Thyroid gland (tissue), 4 donors: ENCODE measurements around the gene HEG1. TPM values are rescaled to one million over a fixed set of nuclear protein-coding genes. Genes with fewer than 3 reads are reported as not detected.
A peak's percentile ranks its signal among the peaks of the same experiment; 100 is the strongest.

ENCODE experiments used
- DNase-seq, 2 donors: peaks; one replicate each; pipeline ENCODE4 v3.0.0-alpha.2; 2019
- H3K27ac ChIP-seq, 3 donors: fragments of 200-600 bp; sonication (generic); 1 replicate in 2 of 3; 2 replicates in 1 of 3; pipeline ENCODE4 v1.5.1; 2016 to 2019; ENCODE audit warnings: mild to moderate bottlenecking in 1 of 3, moderate library complexity in 1 of 3
- H3K27me3 ChIP-seq: fragments of 200-600 bp; sonication (generic); one replicate; pipeline ENCODE4 v1.5.1; 2019
- H3K36me3 ChIP-seq, 2 donors: fragments of 200-600 bp; sonication (generic); one replicate each; pipeline ENCODE4 v1.5.1; 2016 to 2019
- H3K4me1 ChIP-seq, 2 donors: fragments of 200-600 bp; sonication (generic); one replicate each; pipeline ENCODE4 v1.5.1; 2017 to 2019
- H3K4me3 ChIP-seq, 3 donors: fragments of 200-600 bp; sonication (generic); replicated peaks in 1 of 3; 1 replicate in 2 of 3; 2 replicates in 1 of 3; pipeline ENCODE4 v1.5.1; 2016; ENCODE audit warnings: mild to moderate bottlenecking in 1 of 3
- H3K9me3 ChIP-seq: fragments of 200-600 bp; sonication (generic); one replicate; pipeline ENCODE4 v1.5.1; 2017
- POLR2A ChIP-seq, 2 donors: fragments of 450-650 bp; IDR thresholded peaks; one replicate each; pipeline ENCODE4 v1.6.1; 2017; ENCODE audit warnings: antibody characterized with exemption in 2 of 2, mild to moderate bottlenecking in 2 of 2, moderate library complexity in 1 of 2
- WGBS, 2 donors: methylation state at CpG; one replicate each; pipeline ENCODE4 v1.1.5; 2017; 5-methylcytosine and 5-hydroxymethylcytosine counted together
- intact Hi-C: fragments of 100-400 bp; cut with DNase I; formaldehyde crosslinking; loops from one replicate; pipeline ENCODE4 v1.15.1; 2023
- total RNA-seq, 4 donors: library from RNA; depleted of rRNA; stranded (reverse); fragments of >200 nt; gene quantifications; one replicate each; pipeline ENCODE4 v1.2.3, GENCODE V29; 2016
- TF ChIP-seq, protein P1 (sequence below), 6 experiments: fragments of 200-600 bp in 3 of 6; fragments of 450-650 bp in 3 of 6; sonication (generic) in 3 of 6; IDR thresholded peaks; one replicate each; pipeline ENCODE4 v1.5.1; 2016 to 2019; ENCODE audit warnings: antibody characterized with exemption in 6 of 6, mild to moderate bottlenecking in 2 of 6, inconsistent platforms in 1 of 6, moderate library complexity in 1 of 6

The HEG1 gene
- total RNA-seq, 4 donors from 2014 or later = 91.4 to 266 (median 199) TPM

DNA sequence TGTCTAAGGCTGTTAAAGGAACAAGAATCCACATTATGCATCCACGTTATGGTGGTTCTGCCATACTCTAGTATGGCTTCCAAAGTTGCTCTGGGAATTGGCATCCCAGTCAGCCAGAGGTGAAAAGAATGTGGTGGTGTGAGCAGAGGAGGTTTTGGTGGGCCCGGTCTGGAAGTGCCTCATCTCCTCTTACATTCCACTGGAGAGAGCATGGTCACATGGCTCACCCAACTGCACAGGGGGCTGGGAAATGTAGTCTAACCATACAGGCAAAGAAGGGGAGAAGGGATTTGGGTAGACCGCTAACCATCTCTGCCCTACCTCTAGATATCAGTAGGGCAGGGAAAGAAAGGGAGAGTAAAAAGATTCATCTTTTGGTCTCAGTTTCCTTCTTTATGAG, 3.2 kb upstream of the HEG1 start:
- H3K27ac ChIP-seq = no peak overlapping the region

DNA sequence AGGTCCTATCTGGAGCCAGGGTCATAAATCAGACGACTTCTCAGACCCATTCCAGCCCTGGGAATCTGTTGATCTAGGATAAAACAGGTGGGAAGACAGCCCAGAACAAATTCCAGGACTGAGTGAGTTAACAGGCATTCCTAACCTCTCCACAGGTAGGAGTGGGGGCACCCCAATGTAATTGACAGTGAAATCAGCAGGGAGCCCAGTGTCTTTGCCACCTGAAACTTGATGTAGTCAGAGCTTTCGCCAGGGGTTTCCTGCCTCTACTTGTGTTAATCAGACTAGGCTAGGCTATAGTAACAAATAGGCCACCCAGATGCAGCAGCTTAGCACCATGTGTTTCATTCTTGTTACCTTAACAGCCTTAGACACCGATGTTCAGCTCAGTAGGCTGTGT, 2.7 kb upstream of the HEG1 start:
- Histone ChIP-seq H3K4me1 (peaks cover 39 to 51% of the 10 kb centered on the region in 2 donors), H3K36me3 (no peaks in the 10 kb centered on the region), H3K9me3 (no peaks in the 10 kb centered on the region), H3K4me3 (no peak overlapping the region), H3K27ac (no peak overlapping the region), H3K27me3 (no peaks in the 10 kb centered on the region)
- no peak for DNase-seq
- intact Hi-C loops = no loop called here
- 79 to 88% methylated on average over 3 of the region's 3 CpGs for WGBS, 2 donors
- TF ChIP-seq POLR2A (IDR thresholded peaks at IDR 0.05) = no peak
- TF ChIP-seq, protein P1, sequence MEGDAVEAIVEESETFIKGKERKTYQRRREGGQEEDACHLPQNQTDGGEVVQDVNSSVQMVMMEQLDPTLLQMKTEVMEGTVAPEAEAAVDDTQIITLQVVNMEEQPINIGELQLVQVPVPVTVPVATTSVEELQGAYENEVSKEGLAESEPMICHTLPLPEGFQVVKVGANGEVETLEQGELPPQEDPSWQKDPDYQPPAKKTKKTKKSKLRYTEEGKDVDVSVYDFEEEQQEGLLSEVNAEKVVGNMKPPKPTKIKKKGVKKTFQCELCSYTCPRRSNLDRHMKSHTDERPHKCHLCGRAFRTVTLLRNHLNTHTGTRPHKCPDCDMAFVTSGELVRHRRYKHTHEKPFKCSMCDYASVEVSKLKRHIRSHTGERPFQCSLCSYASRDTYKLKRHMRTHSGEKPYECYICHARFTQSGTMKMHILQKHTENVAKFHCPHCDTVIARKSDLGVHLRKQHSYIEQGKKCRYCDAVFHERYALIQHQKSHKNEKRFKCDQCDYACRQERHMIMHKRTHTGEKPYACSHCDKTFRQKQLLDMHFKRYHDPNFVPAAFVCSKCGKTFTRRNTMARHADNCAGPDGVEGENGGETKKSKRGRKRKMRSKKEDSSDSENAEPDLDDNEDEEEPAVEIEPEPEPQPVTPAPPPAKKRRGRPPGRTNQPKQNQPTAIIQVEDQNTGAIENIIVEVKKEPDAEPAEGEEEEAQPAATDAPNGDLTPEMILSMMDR (IDR thresholded peaks at IDR 0.05) = no peak

More for the DNA sequence above, 3.2 kb upstream of the HEG1 start:
- no peaks in the 10 kb centered on the region for H3K36me3 ChIP-seq
- TF ChIP-seq POLR2A (IDR thresholded peaks at IDR 0.05) = no peak
- TF ChIP-seq, protein P1 (IDR thresholded peaks at IDR 0.05) = no peak
- 90 to 92% methylated on average over 2 to 3 of the region's 3 CpGs for WGBS, 2 donors
- H3K9me3 ChIP-seq = no peaks in the 10 kb centered on the region
- no peaks in the 10 kb centered on the region for H3K27me3 ChIP-seq
- DNase-seq = no peak
- H3K4me3 ChIP-seq = no peak overlapping the region
- intact Hi-C loops = no loop called here
- H3K4me1 ChIP-seq = peaks cover 36 to 51% of the 10 kb centered on the region in 2 donors

DNA sequence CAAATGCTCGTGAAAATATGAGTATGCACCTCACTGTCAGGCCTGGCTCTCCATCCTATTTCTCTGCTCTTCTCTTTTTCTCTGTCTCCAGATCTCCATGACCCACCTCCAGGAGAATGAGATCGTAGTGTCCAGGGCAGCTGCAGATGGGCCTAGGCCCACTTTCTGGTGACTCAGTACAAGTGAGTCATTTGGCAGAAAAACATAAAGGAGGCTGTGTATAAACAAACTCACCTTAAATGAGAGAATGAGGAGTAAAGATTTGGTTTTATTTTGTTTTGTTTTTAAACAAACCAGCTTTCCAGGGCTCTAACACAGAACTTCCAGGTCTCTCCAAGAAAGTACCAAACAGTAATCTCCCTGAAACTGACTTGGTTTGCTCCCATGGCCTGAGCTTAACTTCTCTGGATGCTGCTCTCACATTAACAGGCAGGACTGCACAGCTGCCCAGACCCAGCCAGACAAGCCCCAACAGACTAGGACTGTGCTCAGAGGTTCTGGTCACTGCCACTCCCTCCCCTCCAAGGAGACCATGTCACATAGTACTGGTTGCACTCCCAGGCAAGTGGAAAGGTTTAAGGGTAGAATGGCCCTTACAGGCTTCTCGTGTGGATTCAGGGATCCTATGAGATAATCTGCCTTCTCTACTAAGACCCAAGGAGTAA, 1.5 kb upstream of the HEG1 start:
- no peak for TF ChIP-seq POLR2A (IDR thresholded peaks at IDR 0.05)
- TF ChIP-seq, protein P1 (IDR thresholded peaks at IDR 0.05) = no peak
- peak overlapping the region in 1 of 3 donors; percentile 69 for H3K27ac ChIP-seq
- H3K4me3 ChIP-seq = no peak overlapping the region
- no peaks in the 10 kb centered on the region for H3K9me3 ChIP-seq
- H3K36me3 ChIP-seq = no peaks in the 10 kb centered on the region
- no peaks in the 10 kb centered on the region for H3K27me3 ChIP-seq
- DNase-seq = no peak
- WGBS, 2 donors = 84 to 97% methylated on average over 3 of the region's 3 CpGs
- H3K4me1 ChIP-seq = peaks cover 39 to 51% of the 10 kb centered on the region in 2 donors
- intact Hi-C loops = no loop called here

DNA sequence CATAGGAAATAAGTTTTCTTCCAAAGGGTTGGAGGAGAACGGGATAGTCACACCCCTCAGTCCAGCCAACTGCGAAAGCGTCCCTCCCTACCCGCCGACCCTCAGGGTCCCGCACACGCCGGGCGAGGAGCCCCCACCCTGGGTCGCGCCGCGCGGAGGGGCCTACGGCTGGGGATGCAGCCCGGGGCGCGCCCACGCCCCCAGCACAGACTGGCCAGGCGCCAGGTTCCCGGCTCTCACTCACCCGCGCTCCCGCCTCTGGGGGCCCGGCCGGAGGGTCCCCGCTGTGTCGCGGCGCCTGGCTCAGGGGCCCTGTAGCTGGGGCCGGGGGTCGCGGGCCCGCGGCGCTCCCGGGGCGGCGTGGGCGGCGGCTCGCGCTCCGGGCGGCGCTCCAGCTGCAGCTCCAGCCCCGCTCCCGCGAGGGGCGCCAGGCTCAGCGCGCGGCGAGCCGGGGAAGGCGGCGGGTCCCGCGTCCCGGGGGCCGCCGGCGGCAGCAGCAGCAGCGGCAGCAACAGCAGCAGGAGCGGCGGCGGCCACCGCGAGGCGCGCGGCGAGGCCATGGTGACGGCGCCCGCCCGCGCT, 375 bp downstream of the HEG1 start:
- intact Hi-C loops = no loop called here
- H3K36me3 ChIP-seq = no peaks in the 10 kb centered on the region
- peaks cover 38 to 54% of the 10 kb centered on the region in 2 donors for H3K4me1 ChIP-seq
- no peaks in the 10 kb centered on the region for H3K27me3 ChIP-seq
- H3K9me3 ChIP-seq = no peaks in the 10 kb centered on the region
- 2 to 5% methylated on average over 5 to 12 of the region's 78 CpGs for WGBS, 2 donors
- DNase-seq = peak; percentile 29 to 33
- H3K4me3 ChIP-seq = peak overlapping the region; percentile 22 to 88 (median 81)
- peak overlapping the region; percentile 77 to 93 (median 91) for H3K27ac ChIP-seq
- TF ChIP-seq, protein P1 (IDR thresholded peaks at IDR 0.05) = peak in 2 of 6 experiments; percentile 5 to 9
- TF ChIP-seq POLR2A (IDR thresholded peaks at IDR 0.05) = no peak
